ENCODE results near the gene MAML2.

GRCh38 chr11:96341211-96342013 lies 1.6 kb downstream of the MAML2 start:
- no peak for TF ChIP-seq TAF1 (IDR thresholded peaks at IDR 0.05; ENCODE audit: low read depth, low read length)
- TF ChIP-seq, protein P1, sequence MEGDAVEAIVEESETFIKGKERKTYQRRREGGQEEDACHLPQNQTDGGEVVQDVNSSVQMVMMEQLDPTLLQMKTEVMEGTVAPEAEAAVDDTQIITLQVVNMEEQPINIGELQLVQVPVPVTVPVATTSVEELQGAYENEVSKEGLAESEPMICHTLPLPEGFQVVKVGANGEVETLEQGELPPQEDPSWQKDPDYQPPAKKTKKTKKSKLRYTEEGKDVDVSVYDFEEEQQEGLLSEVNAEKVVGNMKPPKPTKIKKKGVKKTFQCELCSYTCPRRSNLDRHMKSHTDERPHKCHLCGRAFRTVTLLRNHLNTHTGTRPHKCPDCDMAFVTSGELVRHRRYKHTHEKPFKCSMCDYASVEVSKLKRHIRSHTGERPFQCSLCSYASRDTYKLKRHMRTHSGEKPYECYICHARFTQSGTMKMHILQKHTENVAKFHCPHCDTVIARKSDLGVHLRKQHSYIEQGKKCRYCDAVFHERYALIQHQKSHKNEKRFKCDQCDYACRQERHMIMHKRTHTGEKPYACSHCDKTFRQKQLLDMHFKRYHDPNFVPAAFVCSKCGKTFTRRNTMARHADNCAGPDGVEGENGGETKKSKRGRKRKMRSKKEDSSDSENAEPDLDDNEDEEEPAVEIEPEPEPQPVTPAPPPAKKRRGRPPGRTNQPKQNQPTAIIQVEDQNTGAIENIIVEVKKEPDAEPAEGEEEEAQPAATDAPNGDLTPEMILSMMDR (IDR thresholded peaks at IDR 0.05; ENCODE audit: control extremely low read depth in 1 of 3, insufficient read depth in 1 of 3, low read depth in 1 of 3, low read length in 3 of 3): peak; percentile 2 to 53 (median 8)
- no peak for TF ChIP-seq CHD2 (IDR thresholded peaks at IDR 0.05; ENCODE audit: low read length)
